HCT116 (cell line): ENCODE measurements around the gene ARSI. TPM values are rescaled to one million over a fixed set of nuclear protein-coding genes. Genes with fewer than 3 reads are reported as not detected.

Source experiments
- ATAC-seq: fragments of 200-7000 bp; cut with Tn5 transposase; 2 replicates; pipeline ENCODE4 v1.9.1; 2020; ENCODE audit warnings: mild to moderate bottlenecking, moderate library complexity
- BruUV-seq: library from RNA; stranded (reverse); fragments of 400-500 nt; replicated peaks from 2 replicates; lab custom pipeline; 2021; lab: Mats Ljungman, UMichigan
- CTCF ChIA-PET: fragments of 300-600 bp; sonication (Branson Sonifier 250); formaldehyde crosslinking; loops from one replicate; lab custom pipeline; 2021; ENCODE audit warnings: antibody characterized with exemption; lab: Charles Lee
- POLR2A ChIA-PET: fragments of 300-600, 350-600 bp; sonication (Branson Sonifier 250); formaldehyde crosslinking; loops from one replicate; lab custom pipeline; 2021; ENCODE audit warnings: antibody characterized with exemption; lab: Charles Lee
- RAD21 ChIA-PET, 2 experiments: fragments of 300-600 bp; sonication (Branson Sonifier 250); formaldehyde crosslinking; loops; one replicate each; lab custom pipeline; 2023; ENCODE audit warnings: low total read pairs in 2 of 2; ENCODE audit not compliant: uncharacterized antibody in 2 of 2, unreplicated experiment in 2 of 2, low non-redundant PET in 1 of 2; lab: Charles Lee
- DNase-seq: peaks from one replicate; pipeline ENCODE4 v3.0.0-alpha.2; 2010; ENCODE audit warnings: low read depth, low spot score
- H2AFZ ChIP-seq: fragments of 200-600 bp; shearing (Covaris generic), sonication (generic); 2 replicates; pipeline ENCODE4 v1.6.1; 2017; ENCODE audit warnings: low read depth, mixed run types, mixed read lengths, antibody characterized with exemption, low read length; ENCODE audit not compliant: poor library complexity, severe bottlenecking
- H3K27ac ChIP-seq: 2 replicates; pipeline ENCODE4 v1.5.1; 2012; ENCODE audit warnings: low read depth, low read length
- H3K27me3 ChIP-seq: fragments of 200-600 bp; sonication (generic); 2 replicates; pipeline ENCODE4 v1.6.1; 2016; ENCODE audit warnings: mixed run types, low read length, mixed read lengths; ENCODE audit not compliant: insufficient read depth
- H3K36me3 ChIP-seq, 2 experiments: fragments of 200-500 bp in 1 of 2; fragments of 200-600 bp in 1 of 2; sonication (Bioruptor generic) in 1 of 2; sonication (generic) in 1 of 2; 2 replicates each; pipeline versions ENCODE4 v1.5.1 to v1.6.1; 2014 to 2016; ENCODE audit warnings: low read length in 2 of 2, inconsistent platforms in 1 of 2, mixed read lengths in 1 of 2, mixed run types in 1 of 2; ENCODE audit not compliant: insufficient read depth in 2 of 2, control insufficient read depth in 1 of 2
- H3K4me1 ChIP-seq, 2 experiments: fragments of 200-600 bp in 1 of 2; sonication (generic) in 1 of 2; 2 replicates each; pipeline versions ENCODE4 v1.5.1 to v1.6.1; 2012 to 2017; ENCODE audit warnings: low read length in 2 of 2, inconsistent platforms in 1 of 2, mild to moderate bottlenecking in 1 of 2, mixed read lengths in 1 of 2, mixed run types in 1 of 2, moderate library complexity in 1 of 2; ENCODE audit not compliant: insufficient read depth in 2 of 2, control insufficient read depth in 1 of 2
- H3K4me2 ChIP-seq: fragments of 200-600 bp; sonication (generic); 2 replicates; pipeline ENCODE4 v1.6.1; 2017; ENCODE audit warnings: mixed run types, low read length, mixed read lengths
- H3K4me3 ChIP-seq, 2 experiments: fragments of 200-600 bp in 1 of 2; sonication (generic) in 1 of 2; replicated peaks in 1 of 2; 2 replicates each; pipeline ENCODE4 v1.5.1; 2011 to 2016; ENCODE audit warnings: low read length in 2 of 2, control low read depth in 1 of 2, low read depth in 1 of 2, mild to moderate bottlenecking in 1 of 2, mixed read lengths in 1 of 2, mixed run types in 1 of 2
- H3K79me2 ChIP-seq: fragments of 200-600 bp; sonication (generic); 2 replicates; pipeline ENCODE4 v1.6.1; 2017; ENCODE audit warnings: mild to moderate bottlenecking, mixed run types, low read length, moderate library complexity, mixed read lengths; ENCODE audit not compliant: insufficient read depth
- H3K9ac ChIP-seq: fragments of 200-600 bp; sonication (generic); 2 replicates; pipeline ENCODE4 v1.6.1; 2016; ENCODE audit warnings: low read length, mixed read lengths
- H3K9me2 ChIP-seq: fragments of 200-600 bp; sonication (generic), shearing (Covaris generic); 2 replicates; pipeline ENCODE4 v1.6.1; 2017; ENCODE audit warnings: mixed run types, mild to moderate bottlenecking, moderate library complexity; ENCODE audit not compliant: insufficient read depth
- H3K9me3 ChIP-seq, 2 experiments: fragments of 200-500 bp in 1 of 2; fragments of 200-600 bp in 1 of 2; sonication (Bioruptor generic) in 1 of 2; sonication (generic) in 1 of 2; 2 replicates each; pipeline ENCODE4 v1.6.1; 2014 to 2017; ENCODE audit warnings: low read length in 2 of 2, mixed read lengths in 2 of 2, inconsistent platforms in 1 of 2, low read depth in 1 of 2, mild to moderate bottlenecking in 1 of 2, mixed run types in 1 of 2, moderate library complexity in 1 of 2; ENCODE audit not compliant: control insufficient read depth in 1 of 2, insufficient read depth in 1 of 2
- H4K20me1 ChIP-seq: fragments of 200-600 bp; sonication (generic), shearing (Covaris generic); 2 replicates; pipeline ENCODE4 v1.6.1; 2017; ENCODE audit warnings: mixed run types, mild to moderate bottlenecking, moderate library complexity; ENCODE audit not compliant: insufficient read depth
- CBX3 ChIP-seq: IDR thresholded peaks from 2 replicates; pipeline ENCODE4 v1.6.1; 2012; ENCODE audit warnings: low read depth
- CEBPB ChIP-seq: IDR thresholded peaks from 2 replicates; pipeline ENCODE4 v1.6.1; 2012; ENCODE audit warnings: low read depth
- EGR1 ChIP-seq: IDR thresholded peaks from 2 replicates; pipeline ENCODE4 v1.6.1; 2012; ENCODE audit warnings: low read depth
- ELF1 ChIP-seq: IDR thresholded peaks from 2 replicates; pipeline ENCODE4 v1.6.1; 2012; ENCODE audit warnings: low read depth, borderline replicate concordance
- EZH2 ChIP-seq: fragments of 200-600 bp; sonication (generic); IDR thresholded peaks from 2 replicates; pipeline ENCODE4 v1.6.1; 2017; ENCODE audit warnings: antibody characterized with exemption, mixed run types
- EZH2phosphoT487 ChIP-seq: fragments of 200-600 bp; IDR thresholded peaks from 2 replicates; pipeline ENCODE4 v1.6.1; 2018; ENCODE audit warnings: antibody characterized with exemption, borderline replicate concordance
- JUND ChIP-seq: IDR thresholded peaks from 2 replicates; pipeline ENCODE4 v1.6.1; 2012
- POLR2A ChIP-seq: IDR thresholded peaks from 2 replicates; pipeline ENCODE4 v1.7.0; 2011; ENCODE audit warnings: borderline replicate concordance; ENCODE audit not compliant: insufficient read depth, insufficient read length; ENCODE audit errors: extremely low read depth
- POLR2AphosphoS5 ChIP-seq: IDR thresholded peaks from 2 replicates; pipeline ENCODE4 v1.6.1; 2011; ENCODE audit warnings: mild to moderate bottlenecking, low read depth, low read length, moderate library complexity
- RAD21 ChIP-seq: IDR thresholded peaks from 2 replicates; pipeline ENCODE4 v1.6.1; 2012; ENCODE audit warnings: low read depth, mild to moderate bottlenecking
- SIN3A ChIP-seq: IDR thresholded peaks from 2 replicates; pipeline ENCODE4 v1.6.1; 2012; ENCODE audit warnings: low read depth
- SP1 ChIP-seq: IDR thresholded peaks from 2 replicates; pipeline ENCODE4 v1.6.1; 2012; ENCODE audit warnings: low read depth
- SRF ChIP-seq: IDR thresholded peaks from 2 replicates; pipeline ENCODE4 v1.6.1; 2012; ENCODE audit warnings: low read depth
- TCF7L2 ChIP-seq: IDR thresholded peaks from 2 replicates; pipeline ENCODE4 v1.7.0; 2011; ENCODE audit warnings: borderline replicate concordance, inconsistent platforms; ENCODE audit not compliant: insufficient read depth, insufficient read length; ENCODE audit errors: extremely low read depth
- YY1 ChIP-seq: IDR thresholded peaks from 2 replicates; pipeline ENCODE4 v1.6.1; 2011; ENCODE audit warnings: low read length, low read depth, moderate library complexity, mild to moderate bottlenecking; ENCODE audit not compliant: insufficient replicate concordance; ENCODE audit errors: extremely low read depth
- ZFX ChIP-seq: fragments of 450-650 bp; IDR thresholded peaks from 2 replicates; pipeline ENCODE4 v1.6.1; 2017
- ZNF274 ChIP-seq: fragments of 200-500 bp; sonication (Bioruptor generic); IDR thresholded peaks from 2 replicates; pipeline ENCODE4 v1.6.1; 2014; ENCODE audit warnings: mild to moderate bottlenecking, low read depth, low read length, inconsistent platforms
- intact Hi-C: fragments of 100-400 bp; cut with micrococcal nuclease; formaldehyde crosslinking; loops from 2 replicates; pipeline ENCODE4 v1.10.0; 2022
- total RNA-seq: library from RNA; stranded (reverse); gene quantifications from one replicate; pipeline ENCODE4 v1.2.1, GENCODE V29; 2021; ENCODE audit not compliant: unreplicated experiment
- TF ChIP-seq, protein P1 (sequence below): IDR thresholded peaks from 2 replicates; pipeline ENCODE4 v1.6.1; 2012
- TF ChIP-seq, protein P2 (sequence below): IDR thresholded peaks from 2 replicates; pipeline ENCODE4 v1.6.1; 2012; ENCODE audit warnings: low read depth

The ARSI gene
- total RNA-seq, 1 experiment from 2014 or later, result 0.07 TPM

DNA sequence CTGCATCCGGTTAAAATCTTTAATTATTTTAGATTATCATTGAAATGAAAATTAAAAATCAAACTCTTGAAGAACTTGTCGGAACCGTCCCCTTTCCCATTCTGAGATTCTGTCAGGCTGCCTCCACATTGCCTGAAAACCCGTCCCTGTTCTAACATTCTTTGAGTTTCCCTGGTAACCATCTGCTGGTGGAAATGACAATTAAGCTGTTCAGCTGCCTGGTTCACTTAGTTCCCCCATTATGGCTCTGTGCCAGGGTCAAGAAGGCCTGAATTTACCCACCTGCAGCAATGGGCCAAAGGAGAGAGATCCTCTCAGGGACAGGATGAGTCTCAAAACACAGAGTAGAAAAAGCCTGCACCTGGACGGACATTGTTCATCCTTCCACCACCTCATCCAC is 43.0 kb upstream of the ARSI start:
- no TSS peak for BruUV-seq
- no peak overlapping the region for H3K27ac ChIP-seq
- ATAC-seq (no peak), DNase-seq (no peak)
- no peaks in the 10 kb centered on the region for H3K36me3 ChIP-seq
- TF ChIP-seq SIN3A (no peak), POLR2A (no peak), EGR1 (no peak), RAD21 (no peak), SRF (no peak), CBX3 (no peak), EZH2 (no peak), YY1 (no peak)
- no peaks in the 10 kb centered on the region for H3K27me3 ChIP-seq
- ChIA-PET RAD21 (no interaction called here), POLR2A (no interaction called here), CTCF (no interaction called here)
- no peaks in the 10 kb centered on the region for H3K9me2 ChIP-seq
- no peaks in the 10 kb centered on the region for H3K79me2 ChIP-seq
- H2AFZ ChIP-seq, result no peak overlapping the region
- H3K4me2 ChIP-seq, result no peak overlapping the region
- intact Hi-C loops, result no loop called here
- no peak overlapping the region for H3K9ac ChIP-seq
- no peaks in the 10 kb centered on the region for H3K9me3 ChIP-seq
- no peak overlapping the region for H3K4me3 ChIP-seq
- no peaks in the 10 kb centered on the region for H4K20me1 ChIP-seq
- peaks cover 2 to 7% of the 10 kb centered on the region in 2 experiments; a peak in 2 of 4 replicates for H3K4me1 ChIP-seq

- BruUV-seq, result no TSS peak
- Histone ChIP-seq H3K4me1 (no peaks in the 10 kb centered on the region), H2AFZ (no peak overlapping the region), H3K9me3 (no peaks in the 10 kb centered on the region), H3K27me3 (no peaks in the 10 kb centered on the region), H3K4me2 (no peak overlapping the region), H3K9ac (no peak overlapping the region), H4K20me1 (no peaks in the 10 kb centered on the region), H3K36me3 (no peaks in the 10 kb centered on the region), H3K27ac (no peak overlapping the region), H3K79me2 (no peaks in the 10 kb centered on the region), H3K4me3 (no peak overlapping the region), H3K9me2 (no peaks in the 10 kb centered on the region)
- ATAC-seq (no peak), DNase-seq (no peak)
- ChIA-PET CTCF (no interaction called here), POLR2A (interaction anchor here (1.4 kb wide), 1 partner anchor 10 kb away, joined by 3 read pairs; no protein-coding TSS in a partner anchor), RAD21 (no interaction called here)
- intact Hi-C loops, result no loop called here
- no peak for TF ChIP-seq EGR1
- no peak for TF ChIP-seq POLR2AphosphoS5
- TF ChIP-seq, protein P1, sequence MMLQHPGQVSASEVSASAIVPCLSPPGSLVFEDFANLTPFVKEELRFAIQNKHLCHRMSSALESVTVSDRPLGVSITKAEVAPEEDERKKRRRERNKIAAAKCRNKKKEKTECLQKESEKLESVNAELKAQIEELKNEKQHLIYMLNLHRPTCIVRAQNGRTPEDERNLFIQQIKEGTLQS, result no peak
- TF ChIP-seq CEBPB, result no peak
- TF ChIP-seq TCF7L2, result no peak
- TF ChIP-seq CBX3, result no peak
- no peak for TF ChIP-seq ELF1
- no peak for TF ChIP-seq ZFX
- TF ChIP-seq, protein P2, sequence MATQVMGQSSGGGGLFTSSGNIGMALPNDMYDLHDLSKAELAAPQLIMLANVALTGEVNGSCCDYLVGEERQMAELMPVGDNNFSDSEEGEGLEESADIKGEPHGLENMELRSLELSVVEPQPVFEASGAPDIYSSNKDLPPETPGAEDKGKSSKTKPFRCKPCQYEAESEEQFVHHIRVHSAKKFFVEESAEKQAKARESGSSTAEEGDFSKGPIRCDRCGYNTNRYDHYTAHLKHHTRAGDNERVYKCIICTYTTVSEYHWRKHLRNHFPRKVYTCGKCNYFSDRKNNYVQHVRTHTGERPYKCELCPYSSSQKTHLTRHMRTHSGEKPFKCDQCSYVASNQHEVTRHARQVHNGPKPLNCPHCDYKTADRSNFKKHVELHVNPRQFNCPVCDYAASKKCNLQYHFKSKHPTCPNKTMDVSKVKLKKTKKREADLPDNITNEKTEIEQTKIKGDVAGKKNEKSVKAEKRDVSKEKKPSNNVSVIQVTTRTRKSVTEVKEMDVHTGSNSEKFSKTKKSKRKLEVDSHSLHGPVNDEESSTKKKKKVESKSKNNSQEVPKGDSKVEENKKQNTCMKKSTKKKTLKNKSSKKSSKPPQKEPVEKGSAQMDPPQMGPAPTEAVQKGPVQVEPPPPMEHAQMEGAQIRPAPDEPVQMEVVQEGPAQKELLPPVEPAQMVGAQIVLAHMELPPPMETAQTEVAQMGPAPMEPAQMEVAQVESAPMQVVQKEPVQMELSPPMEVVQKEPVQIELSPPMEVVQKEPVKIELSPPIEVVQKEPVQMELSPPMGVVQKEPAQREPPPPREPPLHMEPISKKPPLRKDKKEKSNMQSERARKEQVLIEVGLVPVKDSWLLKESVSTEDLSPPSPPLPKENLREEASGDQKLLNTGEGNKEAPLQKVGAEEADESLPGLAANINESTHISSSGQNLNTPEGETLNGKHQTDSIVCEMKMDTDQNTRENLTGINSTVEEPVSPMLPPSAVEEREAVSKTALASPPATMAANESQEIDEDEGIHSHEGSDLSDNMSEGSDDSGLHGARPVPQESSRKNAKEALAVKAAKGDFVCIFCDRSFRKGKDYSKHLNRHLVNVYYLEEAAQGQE, result no peak
- TF ChIP-seq SRF, result no peak
- no peak for TF ChIP-seq POLR2A
- TF ChIP-seq SP1, result no peak
- TF ChIP-seq JUND, result no peak
- TF ChIP-seq EZH2phosphoT487, result no peak
- TF ChIP-seq ZNF274, result no peak
Measured at GRCh38 chr5:150343994-150344631, 41.4 kb upstream of the ARSI start.
